OCI-LY1 (cell line): Measurements from ENCODE around the gene PRKAB1.

Experiments used
- EZH2 ChIP-seq: fragments of 200-600 bp; sonication (generic), shearing (Covaris generic); IDR thresholded peaks from 2 replicates; pipeline ENCODE4 v1.8.0; 2017; ENCODE audit warnings: borderline replicate concordance, mixed run types, mild to moderate bottlenecking, antibody characterized with exemption, low read length, moderate library complexity, mixed read lengths
- TF ChIP-seq, protein P1 (sequence below): fragments of 200-600 bp; sonication (generic), shearing (Covaris generic); IDR thresholded peaks from 2 replicates; pipeline ENCODE4 v1.5.1; 2017; ENCODE audit warnings: mild to moderate bottlenecking, antibody characterized with exemption, low read length, moderate library complexity, mixed read lengths

DNA sequence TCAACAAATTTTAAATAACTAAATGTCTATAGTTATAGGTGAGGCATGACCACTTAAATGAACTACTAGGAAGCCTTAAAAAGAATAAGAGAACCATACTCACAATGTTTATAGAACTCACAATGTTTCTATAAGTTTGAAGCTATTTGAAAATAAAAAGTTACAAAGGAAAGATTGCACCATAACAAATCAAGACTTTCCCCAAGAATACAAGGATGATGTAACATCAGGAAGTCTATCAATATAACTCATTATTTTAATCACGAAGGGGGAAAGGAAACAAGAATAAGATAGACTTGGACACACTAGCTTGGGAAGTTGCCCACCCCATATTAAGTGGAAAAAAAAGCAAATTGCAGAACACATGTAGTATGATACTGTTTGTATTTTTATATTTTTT, 47.4 kb upstream of the PRKAB1 start:
- TF ChIP-seq, protein P1, sequence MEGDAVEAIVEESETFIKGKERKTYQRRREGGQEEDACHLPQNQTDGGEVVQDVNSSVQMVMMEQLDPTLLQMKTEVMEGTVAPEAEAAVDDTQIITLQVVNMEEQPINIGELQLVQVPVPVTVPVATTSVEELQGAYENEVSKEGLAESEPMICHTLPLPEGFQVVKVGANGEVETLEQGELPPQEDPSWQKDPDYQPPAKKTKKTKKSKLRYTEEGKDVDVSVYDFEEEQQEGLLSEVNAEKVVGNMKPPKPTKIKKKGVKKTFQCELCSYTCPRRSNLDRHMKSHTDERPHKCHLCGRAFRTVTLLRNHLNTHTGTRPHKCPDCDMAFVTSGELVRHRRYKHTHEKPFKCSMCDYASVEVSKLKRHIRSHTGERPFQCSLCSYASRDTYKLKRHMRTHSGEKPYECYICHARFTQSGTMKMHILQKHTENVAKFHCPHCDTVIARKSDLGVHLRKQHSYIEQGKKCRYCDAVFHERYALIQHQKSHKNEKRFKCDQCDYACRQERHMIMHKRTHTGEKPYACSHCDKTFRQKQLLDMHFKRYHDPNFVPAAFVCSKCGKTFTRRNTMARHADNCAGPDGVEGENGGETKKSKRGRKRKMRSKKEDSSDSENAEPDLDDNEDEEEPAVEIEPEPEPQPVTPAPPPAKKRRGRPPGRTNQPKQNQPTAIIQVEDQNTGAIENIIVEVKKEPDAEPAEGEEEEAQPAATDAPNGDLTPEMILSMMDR: no peak
- TF ChIP-seq EZH2: no peak
